ENCODE measurements around the gene CHST11.

Gene CHST11

GRCh38 chr12:104670439-104671408 is 214.0 kb downstream of the CHST11 start:
- no peak for DNase-seq (ENCODE audit: low read depth in 2 of 3, low spot score in 2 of 3)

- peak; percentile 38 to 71 (median 65) for DNase-seq (ENCODE audit: low read depth in 2 of 3, low spot score in 2 of 3)
Measured at GRCh38 chr12:104671409-104672095, 214.8 kb downstream of the CHST11 start.

DNA sequence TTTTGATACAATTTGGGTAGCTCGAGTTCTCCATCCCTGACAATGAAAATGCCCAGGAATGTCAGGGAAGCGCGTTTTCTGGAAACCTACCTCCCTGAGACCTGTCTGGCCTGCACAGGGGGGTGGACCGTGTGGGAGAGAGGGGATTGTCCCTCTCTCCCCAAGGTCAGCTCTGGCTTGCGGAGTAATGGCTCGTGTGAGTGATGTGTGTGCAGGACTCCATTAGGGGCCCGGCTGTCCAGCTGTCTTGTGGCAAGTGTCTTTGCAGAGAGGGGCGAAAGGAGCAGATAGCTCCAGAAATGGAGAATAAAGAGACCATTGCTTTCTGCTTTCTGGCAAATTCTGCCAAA is 215.3 kb downstream of the CHST11 start:
- no peak for DNase-seq (ENCODE audit: low read depth in 2 of 3, low spot score in 2 of 3)

GRCh38 chr12:104672501-104673265 is 215.9 kb downstream of the CHST11 start:
- DNase-seq (ENCODE audit: low read depth in 2 of 3, low spot score in 2 of 3): no peak

DNA sequence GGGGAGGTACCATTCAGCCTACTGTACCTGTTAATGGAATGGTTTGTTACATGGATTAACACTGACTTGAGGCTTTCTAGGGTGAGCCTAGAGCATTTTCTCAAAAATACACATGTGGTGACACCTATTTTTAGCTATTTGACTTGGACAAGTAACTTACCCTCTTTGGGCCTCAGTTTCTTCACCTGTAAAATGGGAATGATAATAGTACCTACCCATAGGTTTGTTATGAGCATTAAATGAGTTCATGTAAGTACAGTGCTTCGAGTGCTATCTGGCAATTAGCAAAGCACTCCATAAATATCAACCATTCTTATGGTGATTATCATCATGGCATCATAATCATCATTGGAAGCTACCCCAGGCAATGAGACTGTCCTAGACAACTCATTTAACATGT is 216.5 kb downstream of the CHST11 start:
- no peak for DNase-seq (ENCODE audit: low read depth in 2 of 3, low spot score in 2 of 3)

DNA sequence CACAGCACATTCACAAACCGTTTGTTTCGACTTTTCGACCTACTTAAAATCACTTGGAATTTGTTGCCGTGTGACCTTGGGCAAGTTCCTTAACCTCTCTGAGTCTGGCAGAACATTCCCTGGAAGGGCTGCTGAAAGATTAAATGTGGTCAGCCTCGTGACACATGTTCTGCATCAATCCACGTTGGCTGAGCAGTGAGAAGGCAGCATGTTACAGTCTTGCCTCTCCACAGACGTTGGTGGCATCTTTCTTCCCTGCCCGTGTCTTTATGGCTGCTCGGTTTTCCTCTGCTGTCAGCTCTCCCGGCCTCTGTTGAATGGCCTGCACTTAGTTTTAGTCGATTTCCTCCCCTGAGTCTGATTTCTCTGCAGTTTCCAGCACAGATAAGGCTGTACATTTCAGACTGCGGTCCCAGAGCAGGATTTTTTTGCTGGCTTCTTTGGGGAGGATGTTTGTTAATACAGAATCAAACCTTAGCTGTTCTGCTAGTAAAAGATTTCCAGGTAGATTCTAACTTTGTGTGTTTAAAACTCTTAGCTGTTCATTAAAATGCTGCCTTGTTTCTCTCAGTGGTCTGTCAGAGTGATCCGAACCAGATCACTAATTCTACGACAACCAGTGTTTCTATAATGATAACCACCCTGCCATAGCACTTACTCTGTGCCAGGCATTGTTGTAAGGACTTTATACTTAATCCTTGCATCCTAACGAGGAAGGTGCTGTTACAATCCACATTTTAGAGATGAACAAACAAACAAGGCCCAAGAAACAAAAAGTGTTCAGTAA is 217.1 kb downstream of the CHST11 start:
- no peak for DNase-seq (ENCODE audit: low read depth in 2 of 3, low spot score in 2 of 3)

DNA sequence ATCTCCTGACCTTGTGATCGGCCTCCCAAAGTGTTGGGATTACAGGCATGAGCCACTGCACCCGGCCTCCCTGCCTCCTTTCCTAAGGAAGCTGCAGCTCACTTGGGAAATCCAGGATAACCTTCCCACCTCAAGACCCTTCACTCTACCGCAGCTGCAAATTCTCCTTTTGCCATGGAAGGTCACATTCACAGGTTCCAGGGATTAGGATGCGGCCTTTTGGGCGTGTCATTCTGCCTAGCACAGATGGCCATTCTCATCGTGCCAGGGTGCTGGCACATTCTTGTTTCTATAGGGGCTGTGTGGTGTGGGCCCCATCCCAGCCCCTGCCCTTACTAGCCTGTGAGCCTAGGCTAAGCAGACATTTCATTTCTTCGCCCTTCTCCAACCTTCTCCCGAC is 219.9 kb downstream of the CHST11 start:
- DNase-seq (ENCODE audit: low read depth in 2 of 3, low spot score in 2 of 3): no peak

GRCh38 chr12:104677441-104678089 is 220.8 kb downstream of the CHST11 start:
- no peak for DNase-seq (ENCODE audit: low read depth in 2 of 3, low spot score in 2 of 3)

GRCh38 chr12:104680070-104680469 is 223.3 kb downstream of the CHST11 start:
- no peak for DNase-seq (ENCODE audit: low read depth in 2 of 3, low spot score in 2 of 3)

DNA sequence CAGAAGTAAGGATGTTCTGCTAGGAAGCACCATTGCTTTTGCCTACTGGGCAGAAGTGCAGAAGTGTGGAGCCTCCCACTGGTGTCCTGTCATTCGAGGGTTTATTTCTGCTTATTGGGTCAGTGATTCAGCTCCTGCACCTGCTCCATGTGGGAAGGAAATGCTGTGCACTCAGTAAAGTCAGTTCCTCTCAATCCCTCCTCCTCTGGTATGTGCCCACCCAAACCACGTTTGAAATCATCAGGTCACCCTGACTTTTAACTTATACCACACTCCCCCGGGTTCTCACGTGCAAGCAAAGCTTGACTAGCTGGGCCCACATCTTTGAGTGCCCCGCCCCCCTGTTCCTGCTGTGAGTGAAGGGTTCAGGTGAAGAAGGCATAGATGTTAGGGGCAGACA is 223.7 kb downstream of the CHST11 start:
- no peak for DNase-seq (ENCODE audit: low read depth in 2 of 3, low spot score in 2 of 3)

DNA sequence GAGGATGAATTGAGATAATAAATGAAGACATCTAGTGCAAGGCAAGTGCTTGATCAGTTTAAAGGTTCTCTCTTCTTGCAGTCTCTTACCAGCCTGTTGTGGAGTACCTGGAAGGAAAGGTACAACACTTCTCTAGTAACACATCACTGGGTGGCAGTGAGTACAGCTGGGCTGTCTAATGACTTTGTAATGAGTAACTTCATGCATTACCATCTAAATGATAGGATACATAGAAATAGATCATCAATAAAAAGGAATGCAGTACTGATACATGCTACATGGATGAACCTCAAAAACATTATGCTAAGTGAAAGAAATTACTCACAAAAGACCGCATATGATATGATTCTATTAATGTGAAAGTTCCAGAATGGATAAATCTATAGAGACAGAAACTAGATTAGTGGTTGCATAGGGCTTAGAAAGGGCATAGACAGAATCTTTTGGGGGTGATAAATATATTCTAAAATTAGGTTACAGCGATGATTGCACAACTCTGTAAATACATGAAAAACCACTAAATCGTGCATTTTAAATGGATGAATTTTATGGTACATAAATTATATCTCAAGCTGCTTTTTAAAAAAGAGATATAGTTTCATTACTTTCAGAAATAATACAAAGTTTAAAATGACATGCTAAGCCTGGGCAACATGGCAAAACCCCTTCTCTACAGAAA is 224.4 kb downstream of the CHST11 start:
- DNase-seq (ENCODE audit: low read depth in 2 of 3, low spot score in 2 of 3): no peak

DNA sequence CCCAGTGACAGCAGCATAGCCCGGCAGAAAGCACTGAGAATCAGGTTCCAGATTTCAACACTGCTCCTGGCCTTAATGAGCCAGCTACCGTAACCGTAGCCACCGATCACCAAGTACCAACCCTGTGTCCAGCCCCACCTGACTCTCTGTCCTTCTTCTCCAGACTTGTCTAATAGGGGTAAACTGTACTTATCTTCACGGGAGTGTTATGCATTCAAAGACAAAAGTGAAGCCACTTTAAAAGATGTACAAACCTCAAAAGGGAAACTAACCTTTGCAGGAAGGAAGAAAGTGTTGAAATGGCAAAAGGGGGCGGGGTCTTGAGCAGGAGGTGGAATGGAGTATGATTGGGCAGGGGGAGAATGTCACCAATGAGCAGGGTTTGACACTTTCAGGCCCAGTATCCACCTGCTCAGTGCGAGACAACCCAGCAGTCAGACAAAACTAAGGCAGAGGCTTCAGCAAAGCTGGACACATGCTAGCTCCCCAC is 226.1 kb downstream of the CHST11 start:
- DNase-seq (ENCODE audit: low read depth in 2 of 3, low spot score in 2 of 3): peak in 2 of 3 experiments; percentile 33 to 48

- no peak for DNase-seq (ENCODE audit: low read depth in 2 of 3, low spot score in 2 of 3)
Measured at GRCh38 chr12:104683831-104684503, 227.2 kb downstream of the CHST11 start.

DNA sequence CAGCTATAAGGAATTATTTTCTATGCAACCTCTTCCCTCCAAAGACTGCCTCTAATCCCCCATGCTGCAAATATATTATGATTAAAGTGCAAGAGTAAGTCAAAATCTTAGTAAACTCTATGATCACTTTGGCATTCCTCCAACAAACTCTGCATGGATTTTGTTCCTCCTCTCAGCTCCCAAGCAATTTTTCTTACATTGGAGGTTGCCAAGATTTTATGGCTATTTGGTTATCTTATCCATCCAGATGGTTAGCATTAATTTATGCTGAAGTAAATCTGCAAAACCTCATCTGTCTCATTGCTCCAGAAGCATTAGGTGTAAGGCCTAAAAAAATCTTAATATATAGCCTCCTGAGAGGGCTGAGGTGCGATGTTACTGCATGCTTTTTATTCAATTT is 228.1 kb downstream of the CHST11 start:
- DNase-seq (ENCODE audit: low read depth in 2 of 3, low spot score in 2 of 3): no peak

DNA sequence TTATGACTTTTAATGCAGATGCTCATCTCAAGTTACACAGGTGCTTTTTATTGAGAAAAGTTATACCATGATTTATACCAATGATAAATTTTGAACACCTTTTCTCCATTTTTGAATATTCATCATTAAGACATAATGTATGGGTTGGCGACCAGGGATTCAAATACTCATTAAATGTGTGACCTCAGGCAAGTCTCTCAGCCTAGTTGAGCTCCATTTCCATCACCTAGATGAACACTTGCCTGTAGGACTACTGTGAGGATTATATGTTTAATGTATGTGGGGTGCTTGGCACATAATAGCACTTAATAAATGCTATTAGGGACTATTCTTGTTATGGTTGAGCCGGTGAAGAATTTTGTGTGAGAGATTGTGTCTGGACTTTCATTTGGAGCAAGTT is 228.6 kb downstream of the CHST11 start:
- no peak for DNase-seq (ENCODE audit: low read depth in 2 of 3, low spot score in 2 of 3)

GRCh38 chr12:104686196-104686595 is 229.4 kb downstream of the CHST11 start:
- DNase-seq (ENCODE audit: low read depth in 2 of 3, low spot score in 2 of 3): no peak

DNA sequence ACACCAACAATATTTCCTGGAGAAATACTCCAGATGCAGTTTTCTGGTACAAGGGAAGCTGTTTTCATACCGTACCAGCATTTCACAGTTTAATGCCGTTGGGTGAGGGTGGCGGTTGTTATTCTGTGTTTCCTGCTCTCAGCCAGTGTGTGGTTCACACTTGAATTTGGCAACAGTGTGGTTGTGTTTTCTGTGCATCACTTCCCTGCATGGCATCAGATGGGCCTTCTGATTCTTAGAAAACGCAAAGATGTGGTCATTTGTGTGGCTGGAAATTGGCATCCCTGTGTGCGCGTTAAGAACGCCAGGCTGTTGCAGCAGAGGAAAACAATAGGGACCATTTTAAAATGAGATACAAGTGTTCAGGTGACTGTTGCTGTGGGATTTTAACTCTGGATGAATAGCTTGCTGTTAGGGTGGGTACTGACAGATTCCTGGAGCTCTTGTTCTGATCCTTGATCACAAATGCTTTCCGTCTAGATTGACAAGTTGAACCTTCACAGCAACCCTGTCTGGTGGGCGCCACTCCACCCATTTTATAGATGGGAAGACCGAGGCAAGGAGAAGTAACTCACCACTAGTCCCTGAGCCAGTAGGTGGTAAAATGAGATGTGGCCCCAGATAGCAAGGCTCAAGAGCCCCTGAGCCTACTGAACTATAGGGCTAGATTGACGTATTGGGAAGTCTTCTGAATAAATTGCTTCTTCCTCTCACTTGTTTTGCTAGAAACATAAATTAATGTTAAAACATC is 231.2 kb downstream of the CHST11 start:
- no peak for DNase-seq (ENCODE audit: low read depth in 2 of 3, low spot score in 2 of 3)

GRCh38 chr12:104689635-104690034 is 232.9 kb downstream of the CHST11 start:
- no peak for DNase-seq (ENCODE audit: low read depth in 2 of 3, low spot score in 2 of 3)

Measured in activated CD8-positive, alpha-beta memory T cell treated with anti-CD3 and anti-CD28 coated beads for 48 hours (primary cell).